Keratinocyte (primary cell): ENCODE results near the gene POLDIP3. TPM values are rescaled to one million over a fixed set of nuclear protein-coding genes. Genes with fewer than 3 reads are reported as not detected.
A peak's percentile ranks its signal among the peaks of the same experiment; 100 is the strongest.

Source experiments
- DNase-seq: peaks from one replicate; pipeline ENCODE4 v3.0.0-alpha.2; 2011; ENCODE audit warnings: low read depth, missing footprints, low spot score
- FAIRE-seq: peaks from 2 replicates; lab custom pipeline; 2011; peaks lifted over from hg19 to GRCh38; lab: Jason Lieb, UNC
- H2AFZ ChIP-seq: 2 replicates; pipeline ENCODE4 v1.6.0; 2012; ENCODE audit warnings: low read length, control low read depth, inconsistent platforms; ENCODE audit not compliant: control insufficient read depth
- H3K27ac ChIP-seq: 2 replicates; pipeline ENCODE4 v1.5.1; 2011; ENCODE audit warnings: low read length; ENCODE audit not compliant: control insufficient read depth, insufficient read depth
- H3K27me3 ChIP-seq: 3 replicates; pipeline ENCODE4 v1.6.0; 2011; ENCODE audit warnings: low read length; ENCODE audit not compliant: control insufficient read depth, insufficient read depth; ENCODE audit errors: extremely low read depth
- H3K36me3 ChIP-seq, 2 experiments: 2 replicates in 1 of 2; 3 replicates in 1 of 2; pipeline ENCODE4 v1.5.1; 2011; ENCODE audit warnings: low read length in 2 of 2, mild to moderate bottlenecking in 1 of 2; ENCODE audit not compliant: control insufficient read depth in 2 of 2, insufficient read depth in 2 of 2; ENCODE audit errors: extremely low read depth in 1 of 2
- H3K4me1 ChIP-seq: 3 replicates; pipeline ENCODE4 v1.5.1; 2011; ENCODE audit warnings: low read length; ENCODE audit not compliant: control insufficient read depth, insufficient read depth; ENCODE audit errors: extremely low read depth
- H3K4me2 ChIP-seq: 3 replicates; pipeline ENCODE4 v1.6.0; 2011; ENCODE audit warnings: low read depth, low read length; ENCODE audit not compliant: control insufficient read depth, insufficient read depth; ENCODE audit errors: extremely low read depth
- H3K4me3 ChIP-seq, 3 experiments: fragments of 200-600 bp in 1 of 3; sonication (generic) in 1 of 3; 2 replicates in 2 of 3; 3 replicates in 1 of 3; pipeline ENCODE4 v1.5.1; 2011 to 2016; ENCODE audit warnings: low read length in 3 of 3, mild to moderate bottlenecking in 3 of 3, control low read depth in 2 of 3, inconsistent platforms in 1 of 3, low read depth in 1 of 3, mixed read lengths in 1 of 3, mixed run types in 1 of 3, moderate library complexity in 1 of 3; ENCODE audit not compliant: control insufficient read depth in 2 of 3, insufficient read depth in 2 of 3; ENCODE audit errors: extremely low read depth in 1 of 3
- H3K79me2 ChIP-seq: 2 replicates; pipeline ENCODE4 v1.6.0; 2012; ENCODE audit warnings: low read length; ENCODE audit not compliant: control insufficient read depth, insufficient read depth
- H3K9ac ChIP-seq: 3 replicates; pipeline ENCODE4 v1.6.0; 2011; ENCODE audit warnings: low read length; ENCODE audit not compliant: control insufficient read depth, insufficient read depth; ENCODE audit errors: extremely low read depth
- H3K9me1 ChIP-seq: 3 replicates; pipeline ENCODE4 v1.6.0; 2011; ENCODE audit warnings: low read length; ENCODE audit not compliant: control insufficient read depth, insufficient read depth; ENCODE audit errors: extremely low read depth
- H3K9me3 ChIP-seq: 2 replicates; pipeline ENCODE4 v1.5.1; 2012; ENCODE audit warnings: low read depth, low read length; ENCODE audit not compliant: control insufficient read depth
- H4K20me1 ChIP-seq: 3 replicates; pipeline ENCODE4 v1.6.0; 2011; ENCODE audit warnings: low read length; ENCODE audit not compliant: control insufficient read depth, insufficient read depth; ENCODE audit errors: extremely low read depth
- CTCF ChIP-seq, 3 experiments: IDR thresholded peaks in 1 of 3; conservative IDR thresholded peaks in 1 of 3; optimal IDR thresholded peaks in 1 of 3; 2 replicates in 2 of 3; 3 replicates in 1 of 3; pipeline versions ENCODE3 to v1.5.1; 2011; ENCODE audit warnings: low read length in 3 of 3, mild to moderate bottlenecking in 3 of 3, moderate library complexity in 2 of 3, control low read depth in 1 of 3, inconsistent platforms in 1 of 3; ENCODE audit not compliant: insufficient read depth in 2 of 3; ENCODE audit errors: extremely low read depth in 1 of 3
- EZH2 ChIP-seq: IDR thresholded peaks from one replicate; pipeline ENCODE4 v1.6.1; 2012; ENCODE audit warnings: inconsistent platforms, mild to moderate bottlenecking, low read length, moderate library complexity
- dilution Hi-C: fragments of 300-500 bp; cut with MboI; formaldehyde crosslinking; loops from one replicate; pipeline ENCODE4 v1.7.0; 2020; ENCODE audit warnings: low sequenced_read_pairs; ENCODE audit not compliant: extremely low pct_ligation_motif_present
- polyA plus RNA-seq, 5 experiments: library from polyadenylated mRNA; depleted of rRNA in 3 of 5; stranded (reverse) in 3 of 5; stranded (forward) in 1 of 5; unstranded in 1 of 5; fragments of >200 nt; gene quantifications; 1 replicate in 1 of 5; 2 replicates in 3 of 5; 3 replicates in 1 of 5; pipeline versions ENCODE4 v1.2.1 to v1.2.3, GENCODE V29; 2011 to 2012; ENCODE audit warnings: missing spikeins in 2 of 5, low read depth in 1 of 5, low replicate concordance in 1 of 5

POLDIP3 gene
- polyA plus RNA-seq, 1 donor (not counting 4 experiments of a cell fraction or from before 2014, with no cell fraction given) = 41.9 TPM

- no peak overlapping the region for H2AFZ ChIP-seq
- dilution Hi-C loops = no loop called here
Measured at GRCh38 chr22:42646569-42647525, 32.2 kb upstream of the POLDIP3 start.

DNA sequence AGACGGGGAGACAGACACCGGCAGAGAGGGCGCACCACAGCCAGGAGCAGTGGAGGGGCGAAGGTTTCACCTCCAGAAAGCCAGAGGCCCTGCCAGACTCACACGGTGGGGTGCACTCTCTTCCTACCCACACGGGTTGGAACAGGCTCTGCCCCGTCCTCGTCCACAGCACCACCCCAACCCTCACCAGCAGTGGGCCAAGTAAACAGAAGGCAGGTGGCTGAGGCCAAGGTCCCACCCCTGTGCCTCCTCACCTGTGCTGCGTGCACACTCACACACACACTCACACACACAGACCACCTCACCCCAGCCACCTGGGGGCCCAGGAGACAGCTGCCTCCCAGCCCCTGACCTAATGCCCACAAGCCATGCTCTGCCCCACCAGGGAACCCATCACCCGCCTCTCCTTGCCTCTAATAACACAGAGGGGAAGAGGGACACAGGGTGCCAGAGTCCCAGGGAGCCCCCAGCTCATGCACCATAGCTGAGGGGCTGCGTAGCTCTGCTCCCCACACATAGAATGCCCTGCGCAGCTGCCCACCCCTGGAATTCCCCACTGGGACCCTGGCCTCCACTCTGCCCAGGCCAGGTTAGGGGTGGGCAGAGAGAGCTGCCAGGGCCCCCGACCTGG is 31.4 kb upstream of the POLDIP3 start:
- no peak for DNase-seq
- H3K9ac ChIP-seq = peak overlapping the region; percentile 70
- H3K4me2 ChIP-seq = peak overlapping the region; percentile 80
- FAIRE-seq = peak; percentile 32
- H4K20me1 ChIP-seq = no peaks in the 10 kb centered on the region
- H3K36me3 ChIP-seq = peaks cover 0 to 2% of the 10 kb centered on the region in 2 experiments
- H3K9me1 ChIP-seq = peaks cover 2% of the 10 kb centered on the region
- TF ChIP-seq CTCF (optimal IDR thresholded peaks at IDR 0.05 in 1 of 3, IDR thresholded peaks at IDR 0.05 in 1 of 3, conservative IDR thresholded peaks at IDR 0.05 in 1 of 3; ENCODE audit: extremely low read depth in 1 of 3, insufficient read depth in 2 of 3, low read length in 3 of 3) (no peak), EZH2 (no peak)
- peak overlapping the region; percentile 56 for H3K27ac ChIP-seq
- no peaks in the 10 kb centered on the region for H3K27me3 ChIP-seq
- peaks cover 75% of the 10 kb centered on the region for H3K79me2 ChIP-seq
- H2AFZ ChIP-seq = no peak overlapping the region
- H3K4me3 ChIP-seq = peak overlapping the region; percentile 3 to 31 (median 26)
- H3K9me3 ChIP-seq = no peaks in the 10 kb centered on the region
- dilution Hi-C loops = no loop called here
- H3K4me1 ChIP-seq = peaks cover 46% of the 10 kb centered on the region

More at GRCh38 chr22:42646569-42647525, 32.2 kb upstream of the POLDIP3 start:
- Histone ChIP-seq H3K36me3 (peaks cover 0 to 2% of the 10 kb centered on the region in 2 experiments), H3K9me3 (no peaks in the 10 kb centered on the region), H3K9me1 (peaks cover 2% of the 10 kb centered on the region), H4K20me1 (no peaks in the 10 kb centered on the region), H3K27ac (peak overlapping the region; percentile 56), H3K4me1 (peaks cover 46% of the 10 kb centered on the region), H3K9ac (peak overlapping the region; percentile 70), H3K27me3 (no peaks in the 10 kb centered on the region), H3K79me2 (peaks cover 67% of the 10 kb centered on the region), H3K4me3 (peak overlapping the region; percentile 3 to 54 (median 26)), H3K4me2 (peak overlapping the region; percentile 98)
- no peak for TF ChIP-seq EZH2
- no peak for TF ChIP-seq CTCF (optimal IDR thresholded peaks at IDR 0.05 in 1 of 3, IDR thresholded peaks at IDR 0.05 in 1 of 3, conservative IDR thresholded peaks at IDR 0.05 in 1 of 3; ENCODE audit: extremely low read depth in 1 of 3, insufficient read depth in 2 of 3, low read length in 3 of 3)
- FAIRE-seq = no peak
- DNase-seq = no peak
